Breast epithelium (tissue), 3 donors: Measurements from ENCODE around the gene CERS1.

Experiments used
- POLR2A ChIP-seq: fragments of 450-650 bp; IDR thresholded peaks from one replicate; pipeline ENCODE4 v1.6.1; 2016; ENCODE audit warnings: antibody characterized with exemption, mild to moderate bottlenecking, moderate library complexity
- POLR2AphosphoS5 ChIP-seq, 3 donors: sonication (generic); formaldehyde crosslinking; IDR thresholded peaks; one replicate each; pipeline ENCODE4 v1.6.1; 2017; ENCODE audit warnings: antibody characterized with exemption in 3 of 3
- TF ChIP-seq, protein P1 (sequence below), 3 donors: fragments of 450-650 bp; IDR thresholded peaks; one replicate each; pipeline ENCODE4 v1.5.1; 2016 to 2017; ENCODE audit warnings: antibody characterized with exemption in 3 of 3, mild to moderate bottlenecking in 3 of 3, moderate library complexity in 3 of 3

DNA sequence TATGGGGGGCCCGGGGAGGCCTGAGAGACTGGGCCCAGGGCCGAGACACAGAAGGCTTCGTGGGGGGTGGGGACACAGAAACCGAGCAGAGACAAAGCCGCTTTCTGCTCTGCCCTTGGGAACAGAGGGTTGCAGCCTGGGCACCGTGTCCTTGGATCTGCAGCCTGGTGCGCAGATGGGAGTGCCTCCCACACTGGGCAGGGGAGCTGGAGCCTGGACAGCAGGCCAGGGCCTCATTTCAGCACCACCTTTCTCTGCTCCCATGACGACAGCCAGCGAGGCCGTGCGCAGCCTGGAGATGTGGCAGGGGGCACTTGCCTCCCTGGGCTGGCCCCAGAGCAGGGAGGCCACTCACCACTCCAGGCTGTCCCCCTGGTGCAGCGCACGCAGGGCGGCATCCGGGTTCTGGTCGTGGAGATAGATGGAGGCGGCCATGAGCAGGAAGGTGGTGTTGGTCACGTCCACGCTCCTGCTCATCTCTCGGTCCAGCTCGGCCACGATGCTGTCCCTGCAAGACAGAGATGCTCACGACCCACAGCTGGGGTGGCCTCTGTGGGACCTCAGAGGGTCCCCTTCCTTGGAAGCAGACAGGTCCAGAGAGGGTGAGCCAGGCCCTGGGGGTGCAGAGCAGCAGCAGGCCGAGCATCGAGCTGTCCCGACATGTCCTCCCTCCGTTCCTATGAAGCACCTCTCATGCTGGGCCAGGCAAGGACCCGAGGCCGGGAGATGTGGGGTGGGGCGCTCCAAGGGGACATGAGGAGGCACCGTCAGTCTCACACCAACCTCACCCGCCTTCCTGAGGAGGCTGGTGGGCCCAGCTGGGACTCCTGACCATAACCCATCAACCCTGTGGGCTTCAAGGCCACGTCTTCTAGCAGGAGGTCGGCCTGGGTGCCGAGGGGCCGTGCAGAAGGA is 10.9 kb upstream of the CERS1 start:
- TF ChIP-seq POLR2A (no peak), POLR2AphosphoS5 (IDR thresholded peaks at IDR 0.05) (no peak)
- TF ChIP-seq, protein P1, sequence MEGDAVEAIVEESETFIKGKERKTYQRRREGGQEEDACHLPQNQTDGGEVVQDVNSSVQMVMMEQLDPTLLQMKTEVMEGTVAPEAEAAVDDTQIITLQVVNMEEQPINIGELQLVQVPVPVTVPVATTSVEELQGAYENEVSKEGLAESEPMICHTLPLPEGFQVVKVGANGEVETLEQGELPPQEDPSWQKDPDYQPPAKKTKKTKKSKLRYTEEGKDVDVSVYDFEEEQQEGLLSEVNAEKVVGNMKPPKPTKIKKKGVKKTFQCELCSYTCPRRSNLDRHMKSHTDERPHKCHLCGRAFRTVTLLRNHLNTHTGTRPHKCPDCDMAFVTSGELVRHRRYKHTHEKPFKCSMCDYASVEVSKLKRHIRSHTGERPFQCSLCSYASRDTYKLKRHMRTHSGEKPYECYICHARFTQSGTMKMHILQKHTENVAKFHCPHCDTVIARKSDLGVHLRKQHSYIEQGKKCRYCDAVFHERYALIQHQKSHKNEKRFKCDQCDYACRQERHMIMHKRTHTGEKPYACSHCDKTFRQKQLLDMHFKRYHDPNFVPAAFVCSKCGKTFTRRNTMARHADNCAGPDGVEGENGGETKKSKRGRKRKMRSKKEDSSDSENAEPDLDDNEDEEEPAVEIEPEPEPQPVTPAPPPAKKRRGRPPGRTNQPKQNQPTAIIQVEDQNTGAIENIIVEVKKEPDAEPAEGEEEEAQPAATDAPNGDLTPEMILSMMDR (IDR thresholded peaks at IDR 0.05): no peak
